Thyroid gland (tissue), 4 donors: Measurements from ENCODE around the gene HECW1. TPM values are rescaled to one million over a fixed set of nuclear protein-coding genes. Genes with fewer than 3 reads are reported as not detected.

ENCODE experiments used
- DNase-seq, 2 donors: peaks; one replicate each; pipeline ENCODE4 v3.0.0-alpha.2; 2019
- H3K27ac ChIP-seq, 3 donors: fragments of 200-600 bp; sonication (generic); 1 replicate in 2 of 3; 2 replicates in 1 of 3; pipeline ENCODE4 v1.5.1; 2016 to 2019; ENCODE audit warnings: mild to moderate bottlenecking in 1 of 3, moderate library complexity in 1 of 3
- H3K27me3 ChIP-seq: fragments of 200-600 bp; sonication (generic); one replicate; pipeline ENCODE4 v1.5.1; 2019
- H3K36me3 ChIP-seq, 2 donors: fragments of 200-600 bp; sonication (generic); one replicate each; pipeline ENCODE4 v1.5.1; 2016 to 2019
- H3K4me1 ChIP-seq, 2 donors: fragments of 200-600 bp; sonication (generic); one replicate each; pipeline ENCODE4 v1.5.1; 2017 to 2019
- H3K4me3 ChIP-seq, 3 donors: fragments of 200-600 bp; sonication (generic); replicated peaks in 1 of 3; 1 replicate in 2 of 3; 2 replicates in 1 of 3; pipeline ENCODE4 v1.5.1; 2016; ENCODE audit warnings: mild to moderate bottlenecking in 1 of 3
- H3K9me3 ChIP-seq: fragments of 200-600 bp; sonication (generic); one replicate; pipeline ENCODE4 v1.5.1; 2017
- POLR2A ChIP-seq, 2 donors: fragments of 450-650 bp; IDR thresholded peaks; one replicate each; pipeline ENCODE4 v1.6.1; 2017; ENCODE audit warnings: antibody characterized with exemption in 2 of 2, mild to moderate bottlenecking in 2 of 2, moderate library complexity in 1 of 2
- WGBS, 2 donors: methylation state at CpG; one replicate each; pipeline ENCODE4 v1.1.5; 2017; 5-methylcytosine and 5-hydroxymethylcytosine counted together
- intact Hi-C: fragments of 100-400 bp; cut with DNase I; formaldehyde crosslinking; loops from one replicate; pipeline ENCODE4 v1.15.1; 2023
- total RNA-seq, 4 donors: library from RNA; depleted of rRNA; stranded (reverse); fragments of >200 nt; gene quantifications; one replicate each; pipeline ENCODE4 v1.2.3, GENCODE V29; 2016
- TF ChIP-seq, protein P1 (sequence below), 6 experiments: fragments of 200-600 bp in 3 of 6; fragments of 450-650 bp in 3 of 6; sonication (generic) in 3 of 6; IDR thresholded peaks; one replicate each; pipeline ENCODE4 v1.5.1; 2016 to 2019; ENCODE audit warnings: antibody characterized with exemption in 6 of 6, mild to moderate bottlenecking in 2 of 6, inconsistent platforms in 1 of 6, moderate library complexity in 1 of 6

The HECW1 gene
- total RNA-seq, 4 donors from 2014 or later: 0.67 to 4.7 (median 2.3) TPM

DNA sequence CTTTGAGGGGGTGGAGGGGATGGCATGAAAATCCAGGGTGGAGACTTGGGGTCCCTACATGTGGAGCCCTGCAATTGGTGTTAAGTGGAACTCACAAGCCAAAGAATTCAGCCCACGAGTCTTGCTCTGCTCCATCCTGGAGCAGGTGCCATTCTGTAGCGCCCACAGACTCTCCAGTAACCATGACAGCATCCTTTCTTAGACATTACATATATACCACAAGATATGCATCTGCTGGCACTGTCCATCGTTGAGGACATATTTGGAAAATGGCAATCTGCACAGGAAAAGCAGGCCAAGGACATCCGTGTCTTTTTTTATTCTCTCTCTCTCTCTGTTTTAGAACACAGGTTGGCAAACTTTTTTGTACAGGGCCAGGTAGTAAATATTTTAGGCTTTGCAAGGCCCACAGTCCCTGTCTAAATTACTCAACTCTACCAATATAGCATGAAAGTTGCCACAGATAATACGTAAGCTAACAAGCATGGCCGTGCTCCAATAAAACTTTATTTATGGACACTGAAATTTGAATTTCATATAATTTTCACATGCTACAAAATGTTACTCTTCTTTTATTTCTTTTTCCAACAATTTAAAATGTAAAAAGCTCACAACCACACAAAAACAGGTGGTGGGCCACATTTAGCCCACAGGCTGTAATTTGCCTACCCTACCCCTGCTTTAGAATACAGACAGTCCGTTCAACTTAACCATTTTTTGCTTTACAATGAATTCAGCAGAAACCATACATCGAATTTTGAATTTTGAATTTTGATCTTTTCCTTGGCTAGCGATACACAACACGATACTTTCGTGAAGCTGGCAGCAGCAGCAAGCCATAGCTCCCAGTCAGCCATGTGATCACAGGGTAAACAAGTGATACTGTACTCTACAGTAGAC, 329.0 kb downstream of the HECW1 start:
- H3K4me1 ChIP-seq: no peaks in the 10 kb centered on the region
- H3K36me3 ChIP-seq: no peaks in the 10 kb centered on the region
- 88 to 92% methylated on average over 11 of the region's 11 CpGs for WGBS, 2 donors
- DNase-seq: no peak
- H3K27me3 ChIP-seq: no peaks in the 10 kb centered on the region
- no peak overlapping the region for H3K4me3 ChIP-seq
- no peak overlapping the region for H3K27ac ChIP-seq
- intact Hi-C loops: no loop called here
- TF ChIP-seq, protein P1, sequence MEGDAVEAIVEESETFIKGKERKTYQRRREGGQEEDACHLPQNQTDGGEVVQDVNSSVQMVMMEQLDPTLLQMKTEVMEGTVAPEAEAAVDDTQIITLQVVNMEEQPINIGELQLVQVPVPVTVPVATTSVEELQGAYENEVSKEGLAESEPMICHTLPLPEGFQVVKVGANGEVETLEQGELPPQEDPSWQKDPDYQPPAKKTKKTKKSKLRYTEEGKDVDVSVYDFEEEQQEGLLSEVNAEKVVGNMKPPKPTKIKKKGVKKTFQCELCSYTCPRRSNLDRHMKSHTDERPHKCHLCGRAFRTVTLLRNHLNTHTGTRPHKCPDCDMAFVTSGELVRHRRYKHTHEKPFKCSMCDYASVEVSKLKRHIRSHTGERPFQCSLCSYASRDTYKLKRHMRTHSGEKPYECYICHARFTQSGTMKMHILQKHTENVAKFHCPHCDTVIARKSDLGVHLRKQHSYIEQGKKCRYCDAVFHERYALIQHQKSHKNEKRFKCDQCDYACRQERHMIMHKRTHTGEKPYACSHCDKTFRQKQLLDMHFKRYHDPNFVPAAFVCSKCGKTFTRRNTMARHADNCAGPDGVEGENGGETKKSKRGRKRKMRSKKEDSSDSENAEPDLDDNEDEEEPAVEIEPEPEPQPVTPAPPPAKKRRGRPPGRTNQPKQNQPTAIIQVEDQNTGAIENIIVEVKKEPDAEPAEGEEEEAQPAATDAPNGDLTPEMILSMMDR (IDR thresholded peaks at IDR 0.05): no peak
- TF ChIP-seq POLR2A (IDR thresholded peaks at IDR 0.05): no peak
- no peaks in the 10 kb centered on the region for H3K9me3 ChIP-seq

DNA sequence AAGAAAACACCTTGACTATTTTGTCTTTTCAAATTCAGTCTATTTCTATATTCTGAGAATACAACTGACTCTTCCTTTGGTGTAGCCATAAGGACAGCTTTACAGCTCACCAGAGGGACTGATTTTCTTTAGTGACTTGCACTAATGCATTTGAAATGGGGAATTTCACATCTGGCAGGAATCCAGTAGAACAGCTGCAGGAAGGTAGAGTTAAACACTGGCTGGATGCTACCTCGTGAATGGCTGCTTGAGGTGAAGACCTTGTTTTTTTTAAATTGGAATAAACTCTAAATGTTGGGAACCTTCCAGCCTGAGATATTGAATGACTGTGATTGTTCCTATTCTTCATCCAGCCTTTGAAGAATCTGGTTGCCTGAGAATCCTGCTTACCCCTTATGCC, 330.9 kb downstream of the HECW1 start:
- no peaks in the 10 kb centered on the region for H3K36me3 ChIP-seq
- WGBS, 2 donors: 11 to 24% methylated on average over 1 of the region's 1 CpG
- H3K9me3 ChIP-seq: no peaks in the 10 kb centered on the region
- no peak overlapping the region for H3K4me3 ChIP-seq
- DNase-seq: no peak
- TF ChIP-seq, protein P1 (IDR thresholded peaks at IDR 0.05): no peak
- no peak for TF ChIP-seq POLR2A (IDR thresholded peaks at IDR 0.05)
- no peaks in the 10 kb centered on the region for H3K4me1 ChIP-seq
- H3K27ac ChIP-seq: no peak overlapping the region
- intact Hi-C loops: no loop called here
- no peaks in the 10 kb centered on the region for H3K27me3 ChIP-seq

DNA sequence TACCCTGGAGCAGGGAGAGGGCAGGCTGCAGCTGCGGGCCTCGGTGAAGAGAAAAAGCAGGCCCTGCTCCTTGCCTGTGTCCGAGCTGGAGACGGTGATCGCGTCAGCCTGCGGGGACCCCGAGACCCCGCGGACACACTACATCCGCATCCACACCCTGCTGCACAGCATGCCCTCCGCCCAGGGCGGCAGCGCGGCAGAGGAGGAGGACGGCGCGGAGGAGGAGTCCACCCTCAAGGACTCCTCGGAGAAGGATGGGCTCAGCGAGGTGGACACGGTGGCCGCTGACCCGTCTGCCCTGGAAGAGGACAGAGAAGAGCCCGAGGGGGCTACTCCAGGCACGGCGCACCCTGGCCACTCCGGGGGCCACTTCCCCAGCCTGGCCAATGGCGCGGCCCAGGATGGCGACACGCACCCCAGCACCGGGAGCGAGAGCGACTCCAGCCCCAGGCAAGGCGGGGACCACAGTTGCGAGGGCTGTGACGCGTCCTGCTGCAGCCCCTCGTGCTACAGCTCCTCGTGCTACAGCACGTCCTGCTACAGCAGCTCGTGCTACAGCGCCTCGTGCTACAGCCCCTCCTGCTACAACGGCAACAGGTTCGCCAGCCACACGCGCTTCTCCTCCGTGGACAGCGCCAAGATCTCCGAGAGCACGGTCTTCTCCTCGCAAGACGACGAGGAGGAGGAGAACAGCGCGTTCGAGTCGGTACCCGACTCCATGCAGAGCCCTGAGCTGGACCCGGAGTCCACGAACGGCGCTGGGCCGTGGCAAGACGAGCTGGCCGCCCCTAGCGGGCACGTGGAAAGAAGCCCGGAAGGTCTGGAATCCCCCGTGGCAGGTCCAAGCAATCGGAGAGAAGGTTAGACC, 332.5 kb downstream of the HECW1 start:
- Histone ChIP-seq H3K36me3 (no peaks in the 10 kb centered on the region), H3K27ac (no peak overlapping the region), H3K4me1 (no peaks in the 10 kb centered on the region), H3K4me3 (no peak overlapping the region), H3K27me3 (no peaks in the 10 kb centered on the region), H3K9me3 (no peaks in the 10 kb centered on the region)
- TF ChIP-seq, protein P1 (IDR thresholded peaks at IDR 0.05): no peak
- no peak for TF ChIP-seq POLR2A (IDR thresholded peaks at IDR 0.05)
- intact Hi-C loops: no loop called here
- WGBS, 2 donors: 94 to 95% methylated on average over 61 to 65 of the region's 72 CpGs
- no peak for DNase-seq

DNA sequence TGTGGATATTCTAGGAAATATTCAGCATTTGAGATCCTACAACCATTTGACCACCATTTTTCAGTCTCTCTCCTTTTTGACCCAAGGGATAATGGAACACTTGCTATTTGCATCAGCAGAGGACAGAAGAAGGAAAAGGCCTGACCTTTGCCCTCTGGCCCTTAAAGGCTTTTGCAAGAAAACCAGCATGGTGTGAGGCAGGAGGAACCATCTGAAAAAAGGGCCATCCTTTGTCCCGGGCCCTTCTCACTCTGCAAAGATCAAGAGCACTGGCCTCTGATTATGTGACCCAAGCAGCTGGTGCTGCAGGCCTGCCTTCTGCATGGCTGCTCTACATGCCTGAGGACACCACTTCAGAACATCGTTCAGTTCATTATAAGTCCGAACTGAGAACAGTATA, 337.1 kb downstream of the HECW1 start:
- Histone ChIP-seq H3K27me3 (no peaks in the 10 kb centered on the region), H3K4me1 (no peaks in the 10 kb centered on the region), H3K27ac (no peak overlapping the region), H3K36me3 (no peaks in the 10 kb centered on the region), H3K9me3 (no peaks in the 10 kb centered on the region), H3K4me3 (no peak overlapping the region)
- TF ChIP-seq, protein P1 (IDR thresholded peaks at IDR 0.05): no peak
- no peak for TF ChIP-seq POLR2A (IDR thresholded peaks at IDR 0.05)
- DNase-seq: no peak
- 52 to 64% methylated on average over 3 of the region's 3 CpGs for WGBS, 2 donors
- intact Hi-C loops: no loop called here
